TTC549 (cell line): ENCODE results near the gene TMEM154.
"Not testable (repeated sequence)": the region's sequence is repeated elsewhere in the genome, so short reads cannot be mapped to it uniquely, and the experiment has no call there.

ENCODE experiments used
- FAIRE-seq: peaks from 2 replicates; lab custom pipeline; 2012; peaks lifted over from hg19 to GRCh38; lab: Jason Lieb, UNC

TMEM154 gene

GRCh38 chr4:152665691-152666395 is 14.0 kb downstream of the TMEM154 start:
- no peak for FAIRE-seq

GRCh38 chr4:152664067-152664378 is 15.8 kb downstream of the TMEM154 start:
- not testable (repeated sequence) for FAIRE-seq

GRCh38 chr4:152663203-152664066 is 16.4 kb downstream of the TMEM154 start:
- FAIRE-seq = no peak

GRCh38 chr4:152661649-152662048 is 18.1 kb downstream of the TMEM154 start:
- no peak for FAIRE-seq

GRCh38 chr4:152660526-152660925 is 19.3 kb downstream of the TMEM154 start:
- FAIRE-seq = no peak

GRCh38 chr4:152659806-152660205 is 20.0 kb downstream of the TMEM154 start:
- no peak for FAIRE-seq

GRCh38 chr4:152657657-152658056 is 22.1 kb downstream of the TMEM154 start:
- no peak for FAIRE-seq

- no peak for FAIRE-seq
Observed at GRCh38 chr4:152655272-152656129, 24.3 kb downstream of the TMEM154 start.

- no peak for FAIRE-seq
Observed at GRCh38 chr4:152652102-152652501, 27.7 kb downstream of the TMEM154 start.

- FAIRE-seq = no peak
Observed at GRCh38 chr4:152651473-152652060, 28.2 kb downstream of the TMEM154 start.

GRCh38 chr4:152646221-152646620 is 33.6 kb downstream of the TMEM154 start:
- FAIRE-seq = no peak

- FAIRE-seq = no peak
Observed at GRCh38 chr4:152644130-152644529, 35.7 kb downstream of the TMEM154 start.

GRCh38 chr4:152643153-152644035 is 36.4 kb downstream of the TMEM154 start:
- FAIRE-seq = no peak

GRCh38 chr4:152640058-152640921 is 39.5 kb downstream of the TMEM154 start:
- FAIRE-seq = peak; percentile 87

- no peak for FAIRE-seq
Observed at GRCh38 chr4:152635851-152636250, 43.9 kb downstream of the TMEM154 start.

- FAIRE-seq = no peak
Observed at GRCh38 chr4:152634110-152634760, 45.6 kb downstream of the TMEM154 start.

- no peak for FAIRE-seq
Observed at GRCh38 chr4:152633118-152633517, 46.7 kb downstream of the TMEM154 start.

- FAIRE-seq = no peak
Observed at GRCh38 chr4:152630324-152630723, 49.5 kb downstream of the TMEM154 start.

- FAIRE-seq = no peak
Observed at GRCh38 chr4:152629908-152630307, 49.9 kb downstream of the TMEM154 start.

- FAIRE-seq = no peak
Observed at GRCh38 chr4:152628128-152628527, 51.7 kb downstream of the TMEM154 start.
